ENCODE measurements around the gene ECHS1. TPM values are rescaled to one million over a fixed set of nuclear protein-coding genes. Genes with fewer than 3 reads are reported as not detected.

The ECHS1 gene
- total RNA-seq, 1 experiment from 2014 or later: 37.3 TPM

GRCh38 chr10:133359554-133359971 lies 13.6 kb downstream of the ECHS1 start:
- DNase-seq: no peak

GRCh38 chr10:133358925-133359310 lies 14.2 kb downstream of the ECHS1 start:
- Histone ChIP-seq H4K20me1 (ENCODE audit: insufficient read depth, low read depth, low read length) (no peaks in the 10 kb centered on the region), H3K79me2 (ENCODE audit: low read length) (no peaks in the 10 kb centered on the region), H3K27me3 (ENCODE audit: low read length) (no peaks in the 10 kb centered on the region), H3K36me3 (ENCODE audit: insufficient read depth, low read length) (no peaks in the 10 kb centered on the region), H2AFZ (ENCODE audit: low read length) (no peak overlapping the region), H3K4me2 (ENCODE audit: low read depth, low read length, poor library complexity, severe bottlenecking) (no peak overlapping the region), H3K9me3 (ENCODE audit: low read length) (no peaks in the 10 kb centered on the region), H3K4me3 (ENCODE audit: low read length) (no peak overlapping the region), H3K9ac (ENCODE audit: low read length) (no peak overlapping the region), H3K27ac (ENCODE audit: low read length) (no peak overlapping the region), H3K9me2 (replicated peaks; ENCODE audit: insufficient read depth, low read length) (no peaks in the 10 kb centered on the region), H3K4me1 (ENCODE audit: low read length) (peaks cover 5% of the 10 kb centered on the region; the same call in 1 of the 2 replicates)
- no peak for DNase-seq

More at GRCh38 chr10:133359554-133359971, 13.6 kb downstream of the ECHS1 start:
- H3K9me2 ChIP-seq (replicated peaks; ENCODE audit: insufficient read depth, low read length): no peaks in the 10 kb centered on the region
- H3K27ac ChIP-seq (ENCODE audit: low read length): no peak overlapping the region
- no peaks in the 10 kb centered on the region for H3K9me3 ChIP-seq (ENCODE audit: low read length)
- H3K4me3 ChIP-seq (ENCODE audit: low read length): no peak overlapping the region
- no peaks in the 10 kb centered on the region for H3K79me2 ChIP-seq (ENCODE audit: low read length)
- H2AFZ ChIP-seq (ENCODE audit: low read length): no peak overlapping the region
- H3K27me3 ChIP-seq (ENCODE audit: low read length): no peaks in the 10 kb centered on the region
- H3K36me3 ChIP-seq (ENCODE audit: insufficient read depth, low read length): no peaks in the 10 kb centered on the region
- H3K4me1 ChIP-seq (ENCODE audit: low read length): peaks cover 5% of the 10 kb centered on the region; the same call in 1 of the 2 replicates
- no peak overlapping the region for H3K9ac ChIP-seq (ENCODE audit: low read length)
- no peaks in the 10 kb centered on the region for H4K20me1 ChIP-seq (ENCODE audit: insufficient read depth, low read depth, low read length)
- H3K4me2 ChIP-seq (ENCODE audit: low read depth, low read length, poor library complexity, severe bottlenecking): no peak overlapping the region

GRCh38 chr10:133358162-133358924 lies 14.8 kb downstream of the ECHS1 start:
- Histone ChIP-seq H3K27me3 (ENCODE audit: low read length) (no peaks in the 10 kb centered on the region), H3K9me3 (ENCODE audit: low read length) (no peaks in the 10 kb centered on the region), H3K79me2 (ENCODE audit: low read length) (no peaks in the 10 kb centered on the region), H3K4me3 (ENCODE audit: low read length) (no peak overlapping the region), H3K36me3 (ENCODE audit: insufficient read depth, low read length) (no peaks in the 10 kb centered on the region), H3K4me2 (ENCODE audit: low read depth, low read length, poor library complexity, severe bottlenecking) (no peak overlapping the region), H3K9ac (ENCODE audit: low read length) (no peak overlapping the region), H4K20me1 (ENCODE audit: insufficient read depth, low read depth, low read length) (no peaks in the 10 kb centered on the region), H3K4me1 (ENCODE audit: low read length) (peaks cover 5% of the 10 kb centered on the region; the same call in 1 of the 2 replicates), H2AFZ (ENCODE audit: low read length) (no peak overlapping the region), H3K9me2 (replicated peaks; ENCODE audit: insufficient read depth, low read length) (no peaks in the 10 kb centered on the region), H3K27ac (ENCODE audit: low read length) (no peak overlapping the region)
- no peak for DNase-seq

GRCh38 chr10:133357285-133358161 lies 15.6 kb downstream of the ECHS1 start, which contains the start of gene FUOM:
TSS of gene FUOM (minus strand) at chr10:133358019. CDS start at chr10:133358007, 12 bp downstream.
- Histone ChIP-seq H3K36me3 (ENCODE audit: insufficient read depth, low read length) (no peaks in the 10 kb centered on the region), H3K9me3 (ENCODE audit: low read length) (no peaks in the 10 kb centered on the region), H3K27me3 (ENCODE audit: low read length) (no peaks in the 10 kb centered on the region), H4K20me1 (ENCODE audit: insufficient read depth, low read depth, low read length) (no peaks in the 10 kb centered on the region), H2AFZ (ENCODE audit: low read length) (no peak within 1 kb of the TSS), H3K9me2 (replicated peaks; ENCODE audit: insufficient read depth, low read length) (no peaks in the 10 kb centered on the region), H3K4me2 (ENCODE audit: low read depth, low read length, poor library complexity, severe bottlenecking) (peak within 1 kb of the TSS; percentile 7), H3K9ac (ENCODE audit: low read length) (no peak within 1 kb of the TSS), H3K27ac (ENCODE audit: low read length) (no peak within 1 kb of the TSS), H3K79me2 (ENCODE audit: low read length) (no peaks in the 10 kb centered on the region), H3K4me3 (ENCODE audit: low read length) (no peak within 1 kb of the TSS), H3K4me1 (ENCODE audit: low read length) (peaks cover 5% of the 10 kb centered on the region; the same call in 1 of the 2 replicates)
- DNase-seq: peak; percentile 47

GRCh38 chr10:133356549-133357284 lies 16.4 kb downstream of the ECHS1 start:
- H3K4me2 ChIP-seq (ENCODE audit: low read depth, low read length, poor library complexity, severe bottlenecking): peak overlapping the region; percentile 7
- H3K27ac ChIP-seq (ENCODE audit: low read length): no peak overlapping the region
- H3K4me1 ChIP-seq (ENCODE audit: low read length): peaks cover 5% of the 10 kb centered on the region; the same call in 1 of the 2 replicates
- no peak for DNase-seq
- H3K9ac ChIP-seq (ENCODE audit: low read length): no peak overlapping the region
- H3K9me3 ChIP-seq (ENCODE audit: low read length): no peaks in the 10 kb centered on the region
- H4K20me1 ChIP-seq (ENCODE audit: insufficient read depth, low read depth, low read length): no peaks in the 10 kb centered on the region
- H3K36me3 ChIP-seq (ENCODE audit: insufficient read depth, low read length): no peaks in the 10 kb centered on the region
- H3K79me2 ChIP-seq (ENCODE audit: low read length): no peaks in the 10 kb centered on the region
- H3K9me2 ChIP-seq (replicated peaks; ENCODE audit: insufficient read depth, low read length): no peaks in the 10 kb centered on the region
- H2AFZ ChIP-seq (ENCODE audit: low read length): no peak overlapping the region
- no peak overlapping the region for H3K4me3 ChIP-seq (ENCODE audit: low read length)
- H3K27me3 ChIP-seq (ENCODE audit: low read length): no peaks in the 10 kb centered on the region

- Histone ChIP-seq H2AFZ (ENCODE audit: low read length) (no peak overlapping the region), H3K27ac (ENCODE audit: low read length) (no peak overlapping the region), H3K4me2 (ENCODE audit: low read depth, low read length, poor library complexity, severe bottlenecking) (no peak overlapping the region), H3K9me2 (replicated peaks; ENCODE audit: insufficient read depth, low read length) (no peaks in the 10 kb centered on the region), H3K4me3 (ENCODE audit: low read length) (no peak overlapping the region), H3K36me3 (ENCODE audit: insufficient read depth, low read length) (no peaks in the 10 kb centered on the region), H3K27me3 (ENCODE audit: low read length) (no peaks in the 10 kb centered on the region), H4K20me1 (ENCODE audit: insufficient read depth, low read depth, low read length) (no peaks in the 10 kb centered on the region), H3K4me1 (ENCODE audit: low read length) (peaks cover 5% of the 10 kb centered on the region; the same call in 1 of the 2 replicates), H3K9me3 (ENCODE audit: low read length) (no peaks in the 10 kb centered on the region), H3K9ac (ENCODE audit: low read length) (no peak overlapping the region), H3K79me2 (ENCODE audit: low read length) (no peaks in the 10 kb centered on the region)
- no peak for DNase-seq
Observed at GRCh38 chr10:133355991-133356390, 17.2 kb downstream of the ECHS1 start.

GRCh38 chr10:133355266-133355665 lies 17.9 kb downstream of the ECHS1 start:
- H3K9me2 ChIP-seq (replicated peaks; ENCODE audit: insufficient read depth, low read length): no peaks in the 10 kb centered on the region
- H3K36me3 ChIP-seq (ENCODE audit: insufficient read depth, low read length): no peaks in the 10 kb centered on the region
- H2AFZ ChIP-seq (ENCODE audit: low read length): no peak overlapping the region
- H3K27ac ChIP-seq (ENCODE audit: low read length): no peak overlapping the region
- no peak overlapping the region for H3K4me3 ChIP-seq (ENCODE audit: low read length)
- no peaks in the 10 kb centered on the region for H3K79me2 ChIP-seq (ENCODE audit: low read length)
- no peaks in the 10 kb centered on the region for H3K9me3 ChIP-seq (ENCODE audit: low read length)
- H3K4me2 ChIP-seq (ENCODE audit: low read depth, low read length, poor library complexity, severe bottlenecking): no peak overlapping the region
- H3K4me1 ChIP-seq (ENCODE audit: low read length): peaks cover 5% of the 10 kb centered on the region; the same call in 1 of the 2 replicates
- H3K9ac ChIP-seq (ENCODE audit: low read length): no peak overlapping the region
- no peak for DNase-seq
- H4K20me1 ChIP-seq (ENCODE audit: insufficient read depth, low read depth, low read length): no peaks in the 10 kb centered on the region
- no peaks in the 10 kb centered on the region for H3K27me3 ChIP-seq (ENCODE audit: low read length)

Measured in Karpas-422 (cell line).